GM18519 (cell line): ENCODE measurements around the gene ASIC1.

Experiments
- ATAC-seq: cut with Tn5 transposase; IDR thresholded peaks from one replicate; pipeline ENCODE4 v1.9.1; 2021; ENCODE audit warnings: mild to moderate bottlenecking, moderate library complexity; ENCODE audit not compliant: unreplicated experiment, low FRiP score

ASIC1 gene

GRCh38 chr12:50129290-50129689 lies 71.9 kb downstream of the ASIC1 start:
- no peak for ATAC-seq

GRCh38 chr12:50132505-50133135 lies 75.2 kb downstream of the ASIC1 start:
- ATAC-seq = no peak
